Measurements from ENCODE around the gene HUNK. TPM values are rescaled to one million over a fixed set of nuclear protein-coding genes. Genes with fewer than 3 reads are reported as not detected.

The HUNK gene
- total RNA-seq, 3 donors from 2014 or later = 0.05 to 0.61 (median 0.05) TPM

GRCh38 chr21:31988492-31989290 lies 115.9 kb downstream of the HUNK start:
- DNase-seq = no peak
- no peak for ATAC-seq
- Mint-ChIP-seq H3K9me3 (peaks cover 3% of the 10 kb centered on the region), H3K36me3 (ENCODE audit: insufficient read depth) (no peaks in the 10 kb centered on the region), H3K27me3 (ENCODE audit: low read depth) (peaks cover 8% of the 10 kb centered on the region), H3K4me1 (ENCODE audit: low read depth) (no peaks in the 10 kb centered on the region), H3K4me3 (no peak overlapping the region)

GRCh38 chr21:31991356-31992331 lies 118.8 kb downstream of the HUNK start:
- H3K4me1 Mint-ChIP-seq (ENCODE audit: low read depth) = no peaks in the 10 kb centered on the region
- ATAC-seq = no peak
- DNase-seq = no peak
- H3K9me3 Mint-ChIP-seq = no peaks in the 10 kb centered on the region
- no peak overlapping the region for H3K4me3 Mint-ChIP-seq
- no peaks in the 10 kb centered on the region for H3K36me3 Mint-ChIP-seq (ENCODE audit: insufficient read depth)
- peaks cover 9% of the 10 kb centered on the region for H3K27me3 Mint-ChIP-seq (ENCODE audit: low read depth)

GRCh38 chr21:31992391-31992790 lies 119.6 kb downstream of the HUNK start:
- no peak for DNase-seq
- Mint-ChIP-seq H3K4me3 (no peak overlapping the region), H3K36me3 (ENCODE audit: insufficient read depth) (no peaks in the 10 kb centered on the region), H3K27me3 (ENCODE audit: low read depth) (peaks cover 9% of the 10 kb centered on the region), H3K9me3 (no peaks in the 10 kb centered on the region), H3K4me1 (ENCODE audit: low read depth) (no peaks in the 10 kb centered on the region)
- no peak for ATAC-seq

- H3K36me3 Mint-ChIP-seq (ENCODE audit: insufficient read depth) = no peaks in the 10 kb centered on the region
- no peak for DNase-seq
- no peaks in the 10 kb centered on the region for H3K4me1 Mint-ChIP-seq (ENCODE audit: low read depth)
- H3K4me3 Mint-ChIP-seq = no peak overlapping the region
- H3K9me3 Mint-ChIP-seq = no peaks in the 10 kb centered on the region
- peaks cover 9% of the 10 kb centered on the region for H3K27me3 Mint-ChIP-seq (ENCODE audit: low read depth)
- ATAC-seq = no peak
Observed at GRCh38 chr21:31993826-31994825, 121.3 kb downstream of the HUNK start.

- peaks cover 3% of the 10 kb centered on the region for H3K27me3 Mint-ChIP-seq (ENCODE audit: low read depth)
- H3K9me3 Mint-ChIP-seq = no peaks in the 10 kb centered on the region
- DNase-seq (no peak), ATAC-seq (no peak)
- no peaks in the 10 kb centered on the region for H3K36me3 Mint-ChIP-seq (ENCODE audit: insufficient read depth)
- H3K4me3 Mint-ChIP-seq = no peak overlapping the region
- H3K4me1 Mint-ChIP-seq (ENCODE audit: low read depth) = no peaks in the 10 kb centered on the region
Observed at GRCh38 chr21:31997191-31997590, 124.4 kb downstream of the HUNK start.

GRCh38 chr21:31999810-32000468 lies 127.1 kb downstream of the HUNK start:
- DNase-seq = no peak
- Mint-ChIP-seq H3K27me3 (ENCODE audit: low read depth) (peaks cover 3% of the 10 kb centered on the region), H3K4me1 (ENCODE audit: low read depth) (no peaks in the 10 kb centered on the region), H3K36me3 (ENCODE audit: insufficient read depth) (no peaks in the 10 kb centered on the region), H3K4me3 (no peak overlapping the region), H3K9me3 (no peaks in the 10 kb centered on the region)
- ATAC-seq = no peak

- Mint-ChIP-seq H3K9me3 (no peaks in the 10 kb centered on the region), H3K36me3 (ENCODE audit: insufficient read depth) (no peaks in the 10 kb centered on the region), H3K4me1 (ENCODE audit: low read depth) (no peaks in the 10 kb centered on the region), H3K4me3 (no peak overlapping the region), H3K27me3 (ENCODE audit: low read depth) (no peaks in the 10 kb centered on the region)
- DNase-seq = no peak
- no peak for ATAC-seq
Observed at GRCh38 chr21:32001390-32001789, 128.6 kb downstream of the HUNK start.

- Mint-ChIP-seq H3K4me3 (no peak overlapping the region), H3K27me3 (ENCODE audit: low read depth) (no peaks in the 10 kb centered on the region), H3K36me3 (ENCODE audit: insufficient read depth) (no peaks in the 10 kb centered on the region), H3K4me1 (ENCODE audit: low read depth) (no peaks in the 10 kb centered on the region), H3K9me3 (no peaks in the 10 kb centered on the region)
- DNase-seq (no peak), ATAC-seq (no peak)
Observed at GRCh38 chr21:32003411-32003810, 130.6 kb downstream of the HUNK start.

- Mint-ChIP-seq H3K27me3 (ENCODE audit: low read depth) (peaks cover 3% of the 10 kb centered on the region), H3K4me3 (no peak overlapping the region), H3K4me1 (ENCODE audit: low read depth) (no peaks in the 10 kb centered on the region), H3K36me3 (ENCODE audit: insufficient read depth) (no peaks in the 10 kb centered on the region), H3K9me3 (no peaks in the 10 kb centered on the region)
- DNase-seq (no peak), ATAC-seq (no peak)
Observed at GRCh38 chr21:32004291-32004690, 131.5 kb downstream of the HUNK start.

- no peak for ATAC-seq
- Mint-ChIP-seq H3K27me3 (ENCODE audit: low read depth) (peaks cover 3% of the 10 kb centered on the region), H3K36me3 (ENCODE audit: insufficient read depth) (no peaks in the 10 kb centered on the region), H3K4me3 (no peak overlapping the region), H3K4me1 (ENCODE audit: low read depth) (no peaks in the 10 kb centered on the region), H3K9me3 (no peaks in the 10 kb centered on the region)
- DNase-seq = no peak
Observed at GRCh38 chr21:32007456-32007855, 134.6 kb downstream of the HUNK start.

- no peak overlapping the region for H3K4me3 Mint-ChIP-seq
- DNase-seq (no peak), ATAC-seq (no peak)
- peaks cover 3% of the 10 kb centered on the region for H3K27me3 Mint-ChIP-seq (ENCODE audit: low read depth)
- H3K4me1 Mint-ChIP-seq (ENCODE audit: low read depth) = no peaks in the 10 kb centered on the region
- H3K9me3 Mint-ChIP-seq = no peaks in the 10 kb centered on the region
- no peaks in the 10 kb centered on the region for H3K36me3 Mint-ChIP-seq (ENCODE audit: insufficient read depth)
Observed at GRCh38 chr21:32008714-32009113, 135.9 kb downstream of the HUNK start.

GRCh38 chr21:32009263-32009662 lies 136.4 kb downstream of the HUNK start:
- H3K4me3 Mint-ChIP-seq = no peak overlapping the region
- no peaks in the 10 kb centered on the region for H3K9me3 Mint-ChIP-seq
- ATAC-seq (no peak), DNase-seq (no peak)
- H3K4me1 Mint-ChIP-seq (ENCODE audit: low read depth) = no peaks in the 10 kb centered on the region
- peaks cover 7% of the 10 kb centered on the region for H3K27me3 Mint-ChIP-seq (ENCODE audit: low read depth)
- H3K36me3 Mint-ChIP-seq (ENCODE audit: insufficient read depth) = no peaks in the 10 kb centered on the region

GRCh38 chr21:32015461-32016139 lies 142.8 kb downstream of the HUNK start:
- DNase-seq = no peak
- H3K36me3 Mint-ChIP-seq (ENCODE audit: insufficient read depth) = no peaks in the 10 kb centered on the region
- H3K27me3 Mint-ChIP-seq (ENCODE audit: low read depth) = peaks cover 4% of the 10 kb centered on the region
- H3K9me3 Mint-ChIP-seq = no peaks in the 10 kb centered on the region
- H3K4me3 Mint-ChIP-seq = no peak overlapping the region
- ATAC-seq = no peak
- no peaks in the 10 kb centered on the region for H3K4me1 Mint-ChIP-seq (ENCODE audit: low read depth)
